ENCODE data around the gene SPX. TPM values are rescaled to one million over a fixed set of nuclear protein-coding genes. Genes with fewer than 3 reads are reported as not detected.

Gene SPX
- total and polyA plus RNA-seq, 2 donors (not counting 3 experiments of a cell fraction or from before 2014, with no cell fraction given) = 0.06 TPM; not detected in 1

GRCh38 chr12:21521541-21521940 is 4.6 kb upstream of the SPX start:
- DNase-seq (ENCODE audit: low read depth, low spot score) (no peak), FAIRE-seq (no peak)
- H3K9ac ChIP-seq (replicated peaks; ENCODE audit: extremely low read depth, insufficient read depth, low read length) = no peak overlapping the region
- no peaks in the 10 kb centered on the region for H4K20me1 ChIP-seq (replicated peaks; ENCODE audit: control insufficient read depth, extremely low read depth, insufficient read depth, low read length)
- H3K9me3 ChIP-seq (replicated peaks; ENCODE audit: control insufficient read depth, insufficient read depth, low read length) = no peaks in the 10 kb centered on the region
- intact Hi-C loops (cut with micrococcal nuclease) = no loop called here
- no peak for TF ChIP-seq JUN (IDR thresholded peaks at IDR 0.05; ENCODE audit: borderline replicate concordance, insufficient read depth, insufficient read length, low read depth)
- no peak for TF ChIP-seq CTCF (IDR thresholded peaks at IDR 0.05; ENCODE audit: extremely low read depth in 1 of 2, insufficient read depth in 1 of 2, low read depth in 1 of 2, low read length in 2 of 2)
- TF ChIP-seq EZH2 (IDR thresholded peaks at IDR 0.05; ENCODE audit: borderline replicate concordance, low read depth, low read length, severe bottlenecking) = no peak
- TF ChIP-seq FOS (IDR thresholded peaks at IDR 0.05; ENCODE audit: borderline replicate concordance, insufficient read depth, low read length) = no peak
- TF ChIP-seq POLR2A (IDR thresholded peaks at IDR 0.05; ENCODE audit: low read depth, low read length) = no peak
- TF ChIP-seq MAX (IDR thresholded peaks at IDR 0.05; ENCODE audit: insufficient read depth, insufficient read length) = no peak
- no peak for TF ChIP-seq POLR2AphosphoS5 (IDR thresholded peaks at IDR 0.05; ENCODE audit: insufficient read depth, low read depth, low read length)
- TF ChIP-seq MYC (IDR thresholded peaks at IDR 0.05; ENCODE audit: low read depth, low read length) = no peak
- TF ChIP-seq GATA2 (IDR thresholded peaks at IDR 0.05; ENCODE audit: insufficient read depth, insufficient read length, low read depth, low read length) = no peak
- ChIA-PET CTCF (no interaction called here), POLR2A (no interaction called here)
- no peaks in the 10 kb centered on the region for H3K27me3 ChIP-seq (ENCODE audit: control insufficient read depth in 2 of 2, insufficient read depth in 2 of 2, low read length in 2 of 2)
- dilution Hi-C loops (cut with MboI; ENCODE audit: extremely low pct_ligation_motif_present, low sequenced_read_pairs) = no loop called here
- no peak overlapping the region for H3K27ac ChIP-seq (ENCODE audit: insufficient read depth, low read depth, low read length)
- H3K36me3 ChIP-seq (ENCODE audit: control insufficient read depth in 2 of 2, extremely low read depth in 1 of 2, insufficient read depth in 2 of 2, low read length in 2 of 2) = peaks cover 0 to 4% of the 10 kb centered on the region in 2 experiments
- H3K79me2 ChIP-seq (ENCODE audit: control insufficient read depth, insufficient read depth, low read length) = no peaks in the 10 kb centered on the region
- no peaks in the 10 kb centered on the region for H3K9me1 ChIP-seq (replicated peaks; ENCODE audit: control insufficient read depth, extremely low read depth, insufficient read depth, low read length)
- no peak overlapping the region for H3K4me3 ChIP-seq (replicated peaks in 1 of 3; ENCODE audit: insufficient read depth in 1 of 3, low read depth in 1 of 3, low read length in 3 of 3)
- H2AFZ ChIP-seq (ENCODE audit: low read depth, low read length) = no peak overlapping the region
- no TSS peak for BruUV-seq (replicated peaks)
- H3K4me2 ChIP-seq (ENCODE audit: insufficient read depth, low read length) = no peak overlapping the region
- H3K4me1 ChIP-seq (ENCODE audit: control insufficient read depth, extremely low read depth, insufficient read depth, low read length) = no peaks in the 10 kb centered on the region

Measured in endothelial cell of umbilical vein (primary cell).